HepG2 (cell line): ENCODE measurements around the gene DNM1. TPM values are rescaled to one million over a fixed set of nuclear protein-coding genes. Genes with fewer than 3 reads are reported as not detected.

Source experiments
- KIAA2018 ChIP-seq: sonication (generic); formaldehyde crosslinking; IDR thresholded peaks from 2 replicates; pipeline ENCODE4 v1.5.0; 2020; ENCODE audit warnings: mild to moderate bottlenecking, missing genetic modification reagents, borderline replicate concordance
- MAX ChIP-seq: IDR thresholded peaks from 2 replicates; pipeline ENCODE4 v1.6.1; 2012; ENCODE audit warnings: inconsistent platforms
- MIER2 ChIP-seq: IDR thresholded peaks from 2 replicates; pipeline ENCODE4 v1.6.1; 2016; ENCODE audit warnings: missing biosample characterization, missing genetic modification reagents
- PATZ1 ChIP-seq: sonication (generic); formaldehyde crosslinking; IDR thresholded peaks from 2 replicates; pipeline ENCODE4 v1.4.0; 2020; ENCODE audit warnings: missing genetic modification reagents
- PHF21A ChIP-seq: sonication (generic); formaldehyde crosslinking; IDR thresholded peaks from 2 replicates; pipeline ENCODE4 v1.5.0; 2020; ENCODE audit warnings: mild to moderate bottlenecking, missing genetic modification reagents
- PRPF4 ChIP-seq: fragments of 200-400 bp; formaldehyde crosslinking; IDR thresholded peaks from 2 replicates; pipeline ENCODE4 v1.6.1; 2016; ENCODE audit warnings: low read length, low read depth; ENCODE audit not compliant: poor library complexity, severe bottlenecking
- PTBP1 ChIP-seq: fragments of 200-400 bp; formaldehyde crosslinking; IDR thresholded peaks from 2 replicates; pipeline ENCODE4 v1.6.1; 2018; ENCODE audit warnings: low read length, low read depth; ENCODE audit not compliant: poor library complexity, severe bottlenecking
- TEAD2 ChIP-seq: sonication (generic); formaldehyde crosslinking; IDR thresholded peaks from 2 replicates; pipeline ENCODE4 v1.9.0; 2021; ENCODE audit warnings: missing genetic modification reagents
- TFDP1 ChIP-seq: IDR thresholded peaks from 2 replicates; pipeline ENCODE4 v1.6.1; 2016; ENCODE audit warnings: missing compliant biosample characterization, missing genetic modification reagents, borderline replicate concordance
- ZBTB38 ChIP-seq: sonication (generic); formaldehyde crosslinking; IDR thresholded peaks from 2 replicates; pipeline ENCODE4 v1.5.1; 2020; ENCODE audit warnings: mild to moderate bottlenecking, missing genetic modification reagents
- ZFX ChIP-seq: sonication (generic); formaldehyde crosslinking; IDR thresholded peaks from 2 replicates; pipeline ENCODE4 v1.4.0; 2020; ENCODE audit warnings: mild to moderate bottlenecking, low read depth, missing genetic modification reagents, moderate library complexity
- ZNF687 ChIP-seq: sonication (generic); formaldehyde crosslinking; IDR thresholded peaks from 2 replicates; pipeline ENCODE4 v1.5.1; 2020; ENCODE audit warnings: mild to moderate bottlenecking, missing genetic modification reagents, moderate library complexity
- polyA plus RNA-seq, 8 experiments: library from polyadenylated mRNA; depleted of rRNA in 3 of 8; stranded (reverse) in 7 of 8; unstranded in 1 of 8; fragments of >200 nt; fragmentation: Illumina TruSeq in 4 of 8; extraction: Trizol in 4 of 8; gene quantifications; 2 replicates each; pipeline versions ENCODE4 v1.2.1 to v1.2.3, GENCODE V29; 2011 to 2016; ENCODE audit warnings: low read depth in 4 of 8, missing spikeins in 1 of 8, mixed read lengths in 1 of 8; ENCODE audit not compliant: insufficient read depth in 1 of 8
- total RNA-seq, 5 experiments: library from RNA; depleted of rRNA; stranded (reverse); fragments of >200 nt; fragmentation: Illumina TruSeq; extraction: Trizol; gene quantifications; 2 replicates each; pipeline ENCODE4 v1.2.3, GENCODE V29; 2016; ENCODE audit warnings: low read depth in 1 of 5

The DNM1 gene
- total and polyA plus RNA-seq, 2 of the 13 experiments (the other 11 are each of a cell fraction or from before 2014, with no cell fraction given): 0.13 to 0.58 TPM

- TF ChIP-seq KIAA2018 (no peak), MIER2 (CRISPR knock-in tag) (no peak), ZBTB38 (no peak), PTBP1 (no peak), ZFX (peak; percentile 36; the same call in 1 of the 2 replicates), MAX (peak; percentile 14; the same call in 1 of the 2 replicates), TFDP1 (CRISPR knock-in tag) (no peak), PATZ1 (peak; percentile 13; the same call in 1 of the 2 replicates), ZNF687 (CRISPR knock-in tag) (peak; percentile 7), PHF21A (CRISPR knock-in tag) (no peak), PRPF4 (no peak), TEAD2 (CRISPR knock-in tag) (no peak)
Measured at GRCh38 chr9:128203024-128203706, at the start of gene DNM1 (continued).
